HG02840 (cell line): ENCODE data around the gene DNAJB7.
A peak's percentile ranks its signal among the peaks of the same experiment; 100 is the strongest.
"Not testable (repeated sequence)": the region's sequence is repeated elsewhere in the genome, so short reads cannot be mapped to it uniquely, and the experiment has no call there.

ENCODE experiments used
- ATAC-seq: cut with Tn5 transposase; IDR thresholded peaks from one replicate; pipeline ENCODE4 v1.9.1; 2021; ENCODE audit warnings: mild to moderate bottlenecking, moderate library complexity, moderate number of reproducible peaks; ENCODE audit not compliant: unreplicated experiment, low FRiP score

The DNAJB7 gene

DNA sequence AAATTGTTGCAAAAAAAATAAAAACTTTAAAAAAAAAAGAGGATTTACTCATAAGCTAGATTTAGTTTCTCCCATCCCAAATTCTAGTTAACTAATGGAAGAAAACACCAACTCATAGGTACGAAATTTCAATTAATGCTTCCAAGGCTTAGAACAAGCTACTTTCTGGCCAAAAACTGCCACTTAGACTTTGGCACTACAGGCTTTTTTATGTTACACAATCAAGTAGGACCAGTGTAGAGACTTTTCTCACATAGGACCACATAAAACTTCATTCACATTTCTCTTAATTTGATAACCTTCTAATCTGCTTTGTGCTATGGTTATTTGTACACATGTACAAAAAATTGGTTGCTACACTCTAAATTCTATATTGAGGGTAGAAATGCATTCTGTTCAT is 8.6 kb downstream of the DNAJB7 start:
- ATAC-seq = no peak

- not testable (repeated sequence) for ATAC-seq
These were observed 16.1 kb downstream of the DNAJB7 start for GRCh38 chr22:40845816-40846215.

- ATAC-seq = no peak
These were observed 17.0 kb downstream of the DNAJB7 start for GRCh38 chr22:40844951-40845350.

GRCh38 chr22:40838486-40838885 is 23.4 kb downstream of the DNAJB7 start:
- ATAC-seq = no peak

GRCh38 chr22:40834619-40835018 is 27.3 kb downstream of the DNAJB7 start:
- ATAC-seq = no peak

DNA sequence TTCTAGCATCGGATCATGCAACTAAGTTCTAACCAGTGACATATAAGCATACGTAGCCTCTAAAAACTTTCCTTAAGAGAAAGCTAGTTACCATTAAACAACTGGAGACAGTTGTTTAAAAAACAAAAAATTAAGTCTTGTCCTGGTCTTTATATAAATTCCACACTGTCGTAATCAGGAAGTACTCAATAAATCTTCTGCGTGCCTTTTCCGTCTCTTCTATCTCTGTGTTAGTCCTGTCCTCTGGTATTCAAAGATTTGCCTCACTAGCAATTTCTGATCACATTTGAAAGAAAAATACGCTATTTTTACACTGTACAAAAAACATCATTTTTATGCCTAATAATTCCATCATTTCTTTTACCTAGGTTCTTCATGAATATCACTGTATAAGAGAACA is 32.8 kb downstream of the DNAJB7 start:
- ATAC-seq = no peak

DNA sequence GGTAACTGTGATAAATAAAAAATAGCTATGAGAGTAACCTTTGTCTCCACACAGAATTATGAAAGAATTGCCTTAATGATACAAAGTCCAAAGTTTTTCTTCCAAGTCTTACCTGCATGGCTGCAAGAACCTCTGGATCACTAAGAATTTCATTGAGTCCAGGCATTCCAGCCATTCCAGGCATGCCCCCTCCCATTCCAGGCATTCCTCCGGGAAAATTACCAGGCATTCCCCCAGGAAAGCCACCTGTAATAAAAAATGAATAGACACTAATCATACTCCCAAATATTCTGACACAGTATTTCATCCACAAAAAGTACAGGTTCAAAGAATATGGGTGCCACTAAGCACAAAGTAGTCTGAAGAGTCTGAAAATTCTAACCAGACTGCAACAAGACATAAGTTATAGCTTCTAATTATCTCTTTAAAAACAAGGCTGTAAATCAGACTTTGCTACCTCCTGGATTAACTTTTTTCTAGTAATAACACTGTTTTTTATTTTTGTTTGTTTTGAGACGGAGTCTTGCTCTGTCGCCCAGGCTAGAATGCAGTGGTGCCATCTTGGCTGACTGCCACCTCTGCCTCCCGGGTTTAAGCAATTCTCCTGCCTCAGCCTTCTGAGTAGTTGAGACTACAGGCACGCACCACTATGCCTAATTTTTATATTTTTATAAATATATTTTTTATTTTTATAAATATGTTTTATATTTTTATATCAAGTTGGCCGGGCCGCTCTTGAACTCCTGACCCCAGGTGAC is 34.8 kb downstream of the DNAJB7 start:
- ATAC-seq = no peak

DNA sequence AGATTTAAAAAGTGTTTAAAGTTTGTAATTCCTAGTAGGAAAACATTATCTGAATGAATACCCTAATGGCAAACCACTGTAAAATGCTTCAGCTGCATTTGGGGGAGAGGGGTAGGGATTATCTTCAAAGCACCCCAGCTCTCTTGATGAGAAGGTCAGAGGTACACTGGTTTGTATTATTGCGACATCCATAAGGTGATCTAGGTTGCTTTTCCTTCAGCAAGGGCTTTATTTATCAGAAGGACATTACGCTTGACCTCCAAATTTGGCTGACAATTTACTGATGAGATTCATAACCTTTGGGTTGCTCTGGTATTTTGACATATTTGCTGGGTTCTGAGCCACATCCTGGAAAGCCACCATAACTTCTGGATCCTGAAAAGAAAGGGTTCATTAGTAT is 35.6 kb downstream of the DNAJB7 start:
- not testable (repeated sequence) for ATAC-seq

GRCh38 chr22:40823426-40823825 is 38.5 kb downstream of the DNAJB7 start:
- no peak for ATAC-seq

DNA sequence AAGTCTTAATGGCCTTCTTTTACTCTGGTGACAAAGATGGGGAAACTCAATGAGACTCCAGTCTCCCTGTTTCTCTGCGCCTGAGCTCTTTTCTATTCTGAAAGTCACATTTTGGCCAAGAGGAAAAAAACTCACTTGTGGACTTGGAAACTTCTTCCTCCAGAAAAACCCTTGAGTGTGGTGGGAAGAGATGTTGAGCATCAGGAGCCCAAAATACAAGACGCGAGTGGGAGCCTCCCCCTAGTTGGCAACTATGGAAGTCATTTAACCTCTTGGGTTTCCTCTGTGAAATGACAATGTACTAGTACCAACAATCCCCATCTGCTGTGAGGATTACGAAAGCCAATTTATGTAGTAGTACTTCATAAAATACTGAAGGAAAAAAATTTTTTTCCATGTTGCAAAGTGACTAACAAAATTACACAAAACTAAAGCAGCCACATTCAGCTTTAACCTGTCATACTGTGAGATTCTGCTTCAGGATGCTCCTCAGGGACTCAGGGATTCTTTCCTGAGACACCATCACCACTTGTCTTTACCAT is 42.2 kb downstream of the DNAJB7 start:
- ATAC-seq = no peak

DNA sequence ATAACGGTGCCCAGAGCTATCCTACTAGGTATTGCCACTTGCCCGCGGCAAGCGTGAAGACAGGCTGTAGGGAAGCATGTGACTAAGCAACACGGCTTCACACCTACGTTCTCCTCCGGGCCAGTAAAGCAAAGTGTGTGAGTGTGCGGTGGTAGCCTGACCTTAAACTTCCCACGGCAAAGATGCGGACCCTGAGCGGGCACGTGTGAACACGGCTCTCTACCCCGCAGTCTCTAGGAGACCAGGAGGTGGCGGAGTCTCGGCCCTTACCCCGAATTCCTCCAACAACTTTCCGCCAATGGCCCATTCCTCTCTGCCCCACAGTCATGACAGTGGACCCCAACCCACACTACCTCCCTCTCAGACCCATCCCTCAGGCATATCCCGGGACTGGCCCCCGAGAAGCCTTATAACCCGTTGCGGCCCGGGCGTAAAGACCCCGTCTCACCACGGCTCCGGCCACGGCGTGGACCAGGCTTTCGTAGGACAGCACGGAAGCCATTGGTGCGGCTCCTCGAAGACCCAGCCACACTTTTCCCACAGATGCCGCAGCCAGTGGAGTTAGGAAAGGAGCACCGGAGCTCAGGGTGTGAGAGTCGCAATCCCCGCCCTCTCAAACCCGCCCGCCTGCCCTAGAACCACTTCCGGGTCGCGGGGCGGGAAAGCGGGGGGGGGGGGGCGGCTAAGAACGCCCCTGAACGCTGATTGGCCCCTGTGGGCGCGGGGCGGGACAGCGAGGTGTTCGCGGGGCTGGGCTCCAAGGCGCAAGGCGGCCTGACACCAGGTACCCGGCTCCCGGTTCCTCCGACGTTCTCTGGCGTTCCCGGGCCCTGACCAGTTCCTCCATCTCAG is 42.9 kb downstream of the DNAJB7 start, which contains the start of gene SLC25A17:
TSS of gene SLC25A17 (minus strand) at position 600 of the 852 bp plus-strand sequence. CDS start at position 502, 98 bp downstream.
- ATAC-seq = peak; percentile 72

- ATAC-seq = no peak
These were observed 43.6 kb downstream of the DNAJB7 start for GRCh38 chr22:40818192-40818746.

GRCh38 chr22:40817737-40818136 is 44.2 kb downstream of the DNAJB7 start:
- ATAC-seq = no peak

- ATAC-seq = no peak
These were observed 48.0 kb downstream of the DNAJB7 start for GRCh38 chr22:40813912-40814315.
